HG02852 (cell line): ENCODE measurements around the gene SLC25A41.
"Not testable (repeated sequence)": the region's sequence is repeated elsewhere in the genome, so short reads cannot be mapped to it uniquely, and the experiment has no call there.

Source experiments
- ATAC-seq: cut with Tn5 transposase; IDR thresholded peaks from one replicate; pipeline ENCODE4 v1.9.1; 2021; ENCODE audit warnings: mild to moderate bottlenecking, moderate library complexity; ENCODE audit not compliant: unreplicated experiment

SLC25A41 gene

GRCh38 chr19:6428692-6429418, 4.7 kb downstream of the SLC25A41 start:
- ATAC-seq, result not testable (repeated sequence)

DNA sequence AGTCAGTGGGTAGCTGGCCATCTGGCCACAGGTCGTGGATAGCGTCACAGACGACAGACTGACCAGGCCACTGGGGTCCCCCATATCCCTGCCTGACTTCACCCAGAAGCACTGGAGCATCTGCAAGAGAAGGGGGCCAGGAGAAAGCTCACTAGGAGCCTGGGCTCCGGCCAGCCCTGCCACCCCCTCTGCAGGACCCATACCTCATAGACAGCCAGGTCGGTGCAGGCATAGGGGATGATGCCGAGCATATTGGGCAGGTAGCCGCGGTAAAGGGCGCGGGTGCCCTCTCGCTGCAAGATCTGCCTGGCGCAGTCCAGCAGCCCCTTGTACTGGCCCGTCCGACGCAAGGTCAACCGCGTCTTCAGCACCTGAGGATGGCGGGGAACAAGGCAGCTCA, 6.4 kb downstream of the SLC25A41 start:
- no peak for ATAC-seq

- no peak for ATAC-seq
Measured at GRCh38 chr19:6425732-6426620, 7.6 kb downstream of the SLC25A41 start.

- ATAC-seq, result peak; percentile 84
Measured at GRCh38 chr19:6424939-6425731, 8.4 kb downstream of the SLC25A41 start.

DNA sequence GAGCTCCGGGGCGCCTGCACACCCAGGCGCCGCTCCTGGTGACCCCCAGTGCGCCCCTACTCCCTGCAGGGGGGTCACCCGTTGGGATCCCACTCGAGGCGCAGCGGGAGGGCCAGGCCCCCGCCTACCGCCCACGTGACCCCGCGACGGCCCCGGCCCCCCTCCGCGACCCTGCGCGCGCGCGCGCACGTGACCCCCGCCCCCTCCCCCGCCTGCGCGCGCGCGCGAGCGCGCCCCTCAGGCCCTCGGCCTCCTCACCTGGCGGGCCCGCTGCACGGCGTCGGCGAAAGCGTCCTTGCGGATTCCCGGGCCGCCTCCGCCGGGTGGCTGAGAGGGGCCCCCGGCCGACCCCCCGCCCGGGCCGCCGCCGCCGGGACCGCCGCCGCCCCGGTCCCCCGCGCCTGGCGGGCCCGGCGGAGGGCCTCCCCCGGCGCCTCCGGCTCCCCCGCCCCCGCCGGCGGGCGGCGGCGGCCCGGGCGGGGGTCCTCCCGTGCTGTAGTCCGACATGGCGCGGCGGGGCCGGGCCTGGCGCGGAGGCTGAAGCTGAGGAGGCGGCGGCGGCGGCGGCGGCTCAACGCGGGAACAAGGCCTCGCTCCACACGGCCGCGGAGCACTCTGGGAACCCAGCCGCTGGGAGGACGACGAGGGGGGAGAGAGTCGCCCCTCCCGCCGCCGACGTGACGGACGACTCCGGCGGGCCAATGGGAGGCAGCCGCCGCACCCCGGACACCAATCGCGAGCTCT, 9.2 kb downstream of the SLC25A41 start, which contains the start of gene KHSRP:
KHSRP (minus strand) TSS at position 617 of the 744 bp plus-strand sequence; CDS start at position 507, 110 bp downstream.
- ATAC-seq, result no peak

GRCh38 chr19:6423499-6424194, 9.9 kb downstream of the SLC25A41 start:
- no peak for ATAC-seq

GRCh38 chr19:6421075-6422014, 12.2 kb downstream of the SLC25A41 start:
- ATAC-seq, result no peak

GRCh38 chr19:6418562-6418932, 15.0 kb downstream of the SLC25A41 start:
- no peak for ATAC-seq

GRCh38 chr19:6417713-6418561, 15.6 kb downstream of the SLC25A41 start:
- no peak for ATAC-seq

- ATAC-seq, result no peak
Measured at GRCh38 chr19:6416658-6417405, 16.7 kb downstream of the SLC25A41 start.

DNA sequence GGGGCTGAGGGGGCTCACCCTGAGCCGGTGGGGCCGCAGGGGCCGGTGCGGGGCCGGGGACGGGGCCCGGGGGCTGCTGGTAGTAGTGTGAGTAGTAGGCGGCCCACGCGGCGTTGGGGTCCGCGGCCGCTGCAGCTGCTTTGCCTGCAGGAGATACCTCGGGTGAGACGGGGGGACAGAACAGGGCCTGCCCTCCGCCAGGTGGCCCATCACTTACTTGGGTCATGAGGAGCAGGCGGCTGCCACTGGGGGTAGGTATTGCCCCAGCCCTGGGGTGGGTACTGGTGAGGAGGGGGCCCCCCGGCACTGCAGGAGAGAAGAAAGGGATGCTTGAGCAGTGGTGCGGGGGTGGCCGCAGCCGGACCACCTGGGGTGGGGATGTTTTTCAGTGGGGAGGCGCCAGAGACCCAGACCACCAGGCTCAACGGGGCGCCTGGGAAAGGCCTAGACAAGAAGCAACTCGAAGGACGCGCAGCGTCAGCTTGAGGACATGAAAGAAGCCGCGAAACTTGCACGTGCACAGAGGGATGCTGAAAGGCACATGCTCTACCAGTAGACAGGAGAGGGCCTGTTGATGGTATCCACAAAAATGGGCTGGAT, 17.9 kb downstream of the SLC25A41 start:
- no peak for ATAC-seq

GRCh38 chr19:6414793-6415590, 18.6 kb downstream of the SLC25A41 start:
- no peak for ATAC-seq

DNA sequence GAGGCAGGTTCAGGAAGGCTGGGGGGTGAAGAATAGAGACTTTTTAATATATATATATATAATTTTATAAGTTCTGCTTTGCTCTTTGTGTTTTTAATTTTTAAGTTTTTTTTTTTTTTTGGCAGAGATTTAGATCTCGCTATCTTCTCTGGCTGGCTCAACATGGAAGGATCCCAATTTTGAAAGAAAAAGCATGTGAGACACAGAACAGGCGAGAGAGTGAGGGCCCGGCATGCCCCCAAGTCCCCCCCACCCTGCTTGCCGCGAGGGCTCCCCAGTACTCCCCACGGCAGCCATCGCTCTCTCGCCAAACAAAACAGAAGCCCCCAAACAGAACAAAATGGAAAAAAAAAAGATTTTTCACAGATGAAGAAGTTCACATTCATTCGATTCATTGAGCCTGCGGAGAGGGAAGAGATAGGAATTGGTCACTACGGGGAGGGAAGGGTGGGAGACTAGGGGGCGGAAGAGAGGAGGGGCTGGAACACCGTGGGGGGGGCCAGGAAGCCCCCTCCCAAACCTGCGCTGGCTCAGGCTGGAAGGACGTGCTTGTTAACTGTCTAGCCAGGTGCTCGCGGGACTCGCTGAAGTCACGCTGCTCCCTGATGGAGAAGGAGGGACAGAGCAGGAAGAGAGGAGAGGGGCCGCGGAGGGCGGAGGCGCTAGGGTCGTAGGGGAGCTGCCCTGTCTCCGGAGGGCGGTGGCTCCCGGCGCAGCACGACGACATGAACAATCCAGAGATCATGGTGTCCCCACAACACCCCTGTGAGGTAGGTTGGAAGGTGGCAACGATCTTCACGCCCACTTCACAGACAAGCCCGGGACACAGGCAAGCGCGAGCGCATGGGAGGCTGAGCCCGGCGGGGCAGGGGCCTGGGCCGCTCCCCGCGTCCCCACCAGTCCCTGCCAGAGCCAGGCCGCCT, 19.6 kb downstream of the SLC25A41 start:
- no peak for ATAC-seq

- no peak for ATAC-seq
Measured at GRCh38 chr19:6413291-6413690, 20.3 kb downstream of the SLC25A41 start.
